HG02678 (cell line): ENCODE data around the gene ROM1.
"Not testable (repeated sequence)": the region's sequence is repeated elsewhere in the genome, so short reads cannot be mapped to it uniquely, and the experiment has no call there.

ENCODE experiments used
- ATAC-seq: cut with Tn5 transposase; IDR thresholded peaks from one replicate; pipeline ENCODE4 v1.9.1; 2021; ENCODE audit warnings: mild to moderate bottlenecking, moderate library complexity; ENCODE audit not compliant: unreplicated experiment

Gene ROM1

DNA sequence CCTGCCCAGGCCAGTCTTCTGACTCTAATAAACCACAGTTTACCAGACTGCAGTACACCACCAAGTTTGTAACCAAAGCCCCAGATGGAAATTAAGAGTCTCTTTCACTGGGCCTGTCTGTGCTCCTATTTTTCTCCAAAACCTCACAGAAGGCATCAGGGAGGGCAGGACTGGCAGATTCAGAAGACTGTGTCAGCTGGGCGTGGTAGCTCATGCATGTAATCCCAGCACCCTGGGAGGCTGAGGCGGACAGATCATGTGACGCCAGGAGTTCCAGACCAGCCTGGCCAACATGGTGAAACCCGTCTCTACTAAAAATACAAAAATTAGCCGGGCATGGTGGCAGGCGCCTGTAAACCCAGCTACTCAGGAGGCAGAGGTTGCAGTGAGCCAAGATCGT is 27.7 kb upstream of the ROM1 start:
- ATAC-seq, result not testable (repeated sequence)

- ATAC-seq, result no peak
Measured at GRCh38 chr11:62588966-62589637, 24.0 kb upstream of the ROM1 start.

DNA sequence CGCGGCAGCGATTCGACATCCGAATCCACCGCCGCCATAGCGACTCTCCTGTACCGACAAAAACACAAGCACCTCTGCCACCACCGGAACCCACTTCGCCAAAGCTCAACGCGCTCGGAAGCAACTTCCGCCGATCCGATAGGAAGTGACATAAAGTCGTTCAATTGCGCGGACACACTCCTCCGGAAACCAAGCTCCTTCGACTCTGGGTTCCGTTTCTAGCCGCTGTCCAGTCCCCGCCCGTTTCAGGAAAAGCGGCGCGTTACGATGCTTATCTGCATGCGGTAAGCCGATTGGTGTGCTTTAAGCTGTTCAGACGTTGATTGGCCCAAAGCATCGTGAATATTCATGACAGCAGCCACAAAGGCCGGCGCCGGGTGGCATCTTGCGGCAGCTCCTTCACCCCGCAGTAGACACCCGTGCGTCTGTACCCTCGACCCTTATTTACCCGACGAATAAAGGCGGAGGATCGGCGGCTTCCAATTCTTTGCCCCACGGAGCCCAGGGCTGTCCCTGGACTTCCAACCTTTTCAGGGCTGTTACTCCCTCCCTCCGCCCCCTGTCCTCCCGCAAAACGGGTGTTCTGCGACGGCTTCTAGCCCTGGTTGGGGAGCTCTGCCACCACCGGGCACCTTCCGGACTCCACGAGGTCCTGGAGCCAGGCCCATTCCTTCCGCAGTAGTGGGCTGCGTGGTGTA is 21.5 kb upstream of the ROM1 start, which contains the start of gene TUT1:
Gene TUT1 (minus strand): TSS at position 76 of the 698 bp plus-strand sequence. CDS start 38 bp downstream, at position 38.
- ATAC-seq, result peak; percentile 85

DNA sequence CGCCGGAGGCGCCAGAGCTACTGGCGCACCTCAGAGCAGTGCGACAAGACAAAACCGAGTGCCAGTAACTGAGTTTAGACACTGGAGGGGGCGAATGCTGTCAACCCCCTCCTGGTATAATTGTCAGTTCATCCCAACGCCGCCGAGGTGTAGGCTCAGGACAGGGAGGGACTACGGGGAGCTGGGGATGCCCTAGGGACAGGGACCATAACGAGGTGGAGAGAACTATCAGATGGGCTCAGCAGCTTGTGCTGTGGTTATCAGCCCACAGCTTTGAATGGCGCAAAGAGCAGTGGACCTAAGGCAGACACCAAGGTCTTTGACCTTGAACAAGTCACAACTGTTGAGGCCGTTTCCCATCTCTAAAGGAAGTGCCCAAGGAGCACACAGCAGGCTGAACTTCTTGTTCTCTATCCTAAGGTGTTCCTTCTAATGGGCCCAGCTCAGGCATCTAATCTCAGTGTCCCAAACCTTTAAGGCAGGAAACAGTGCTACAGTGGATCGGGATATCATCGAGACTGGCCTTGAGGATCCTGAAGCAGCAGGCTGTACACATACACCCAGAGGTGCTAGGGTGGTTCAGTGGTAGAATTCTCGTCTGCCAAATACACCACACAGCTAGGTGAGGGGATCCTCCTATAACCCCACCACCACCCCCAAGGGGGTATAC is 20.8 kb upstream of the ROM1 start:
- no peak for ATAC-seq

GRCh38 chr11:62592989-62593421 is 20.1 kb upstream of the ROM1 start:
- ATAC-seq, result no peak

DNA sequence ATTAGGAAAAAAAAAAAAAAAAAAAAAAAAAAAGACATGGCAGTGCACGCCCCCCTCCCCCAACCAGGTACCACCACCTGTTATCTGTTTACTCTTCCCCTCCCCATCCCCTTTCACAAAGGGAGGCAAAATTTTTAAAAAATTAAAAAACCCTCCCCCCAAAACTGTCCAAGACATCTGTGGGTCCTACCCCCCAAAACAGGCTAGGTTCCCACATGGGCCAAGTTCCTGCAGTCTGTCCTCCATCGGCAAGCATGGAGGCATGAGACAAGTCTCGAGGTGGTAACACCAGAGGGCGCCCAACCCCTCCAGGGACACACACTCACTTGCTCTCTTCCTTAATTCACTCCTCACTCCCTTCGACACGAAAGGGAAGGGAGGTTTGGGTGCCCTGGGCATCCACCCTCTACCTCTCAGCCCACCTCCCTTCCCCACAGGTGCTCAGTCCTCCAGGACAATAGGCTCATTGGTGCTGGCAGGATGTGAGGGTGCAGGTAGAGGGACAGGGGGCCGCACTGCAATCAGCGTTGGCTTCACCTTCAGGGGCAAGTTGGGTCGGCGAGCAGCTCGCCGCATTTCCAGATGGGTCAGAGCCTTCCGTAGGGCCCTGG is 19.5 kb upstream of the ROM1 start:
- ATAC-seq, result no peak

DNA sequence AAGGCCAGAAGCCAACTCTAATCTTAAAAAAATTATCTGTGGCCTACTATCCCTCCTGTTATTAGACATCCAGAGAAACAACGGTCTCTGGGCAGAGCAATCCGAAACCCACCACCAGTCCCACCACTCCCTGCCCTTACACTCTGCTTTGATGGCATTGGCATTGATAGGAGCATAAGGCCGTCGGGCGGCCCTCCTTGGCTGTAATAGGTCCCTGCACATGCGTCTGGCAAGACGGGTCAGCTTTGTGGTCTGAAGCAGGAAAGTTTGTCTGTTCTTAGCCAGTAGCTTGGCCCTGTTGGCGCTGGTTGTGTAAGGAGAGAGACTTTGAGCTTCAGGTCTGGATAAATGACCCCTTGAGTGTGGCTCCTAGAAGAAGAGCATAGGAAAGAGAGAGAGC is 17.9 kb upstream of the ROM1 start:
- ATAC-seq, result no peak

DNA sequence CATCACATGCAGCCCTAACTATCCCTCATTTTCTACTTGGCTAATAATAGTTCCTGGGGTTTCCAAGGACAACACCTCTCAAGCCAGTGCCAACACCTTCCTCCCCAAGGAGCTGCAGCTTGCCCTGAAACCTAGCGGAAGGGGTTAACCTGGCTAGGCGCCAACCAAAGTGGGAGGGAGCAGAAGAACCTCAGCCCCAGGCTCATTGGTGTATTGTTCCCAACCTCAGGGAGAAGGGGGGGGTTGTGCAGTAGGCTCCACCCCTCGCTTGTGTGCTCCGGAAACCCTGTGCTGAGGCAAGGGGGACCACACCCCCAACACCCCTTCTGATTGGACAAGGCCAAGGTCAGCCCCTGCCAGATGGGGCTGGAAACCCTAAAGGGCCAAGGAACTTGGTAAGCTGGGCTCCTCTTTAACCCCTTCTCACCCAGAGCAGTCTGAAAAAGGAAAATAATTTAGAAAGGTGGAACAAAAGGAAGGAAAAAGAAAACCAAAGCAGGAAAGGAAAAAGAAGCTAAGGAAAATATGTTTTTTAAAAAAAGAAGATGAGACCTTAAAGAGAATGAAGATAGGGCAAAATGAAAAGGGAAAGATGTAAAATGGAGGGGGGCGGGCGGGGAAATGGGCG is 13.9 kb upstream of the ROM1 start:
- ATAC-seq, result peak; percentile 36

GRCh38 chr11:62599901-62600300 is 13.2 kb upstream of the ROM1 start:
- no peak for ATAC-seq

- ATAC-seq, result no peak
Measured at GRCh38 chr11:62600367-62601121, 12.5 kb upstream of the ROM1 start.

DNA sequence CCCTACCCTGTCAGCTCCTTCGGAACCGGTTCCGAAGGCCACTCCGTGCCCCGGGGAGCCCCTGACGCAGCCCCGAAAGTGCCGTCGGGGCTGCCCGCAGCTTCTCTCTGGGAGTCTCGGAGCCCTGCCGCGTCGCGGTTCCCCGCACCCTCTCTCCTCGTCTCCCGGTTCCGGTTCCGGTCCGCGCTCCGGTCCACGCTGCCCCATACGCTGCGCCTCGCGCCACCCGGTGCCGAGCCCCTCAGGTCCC is 12.0 kb upstream of the ROM1 start:
- ATAC-seq, result no peak

DNA sequence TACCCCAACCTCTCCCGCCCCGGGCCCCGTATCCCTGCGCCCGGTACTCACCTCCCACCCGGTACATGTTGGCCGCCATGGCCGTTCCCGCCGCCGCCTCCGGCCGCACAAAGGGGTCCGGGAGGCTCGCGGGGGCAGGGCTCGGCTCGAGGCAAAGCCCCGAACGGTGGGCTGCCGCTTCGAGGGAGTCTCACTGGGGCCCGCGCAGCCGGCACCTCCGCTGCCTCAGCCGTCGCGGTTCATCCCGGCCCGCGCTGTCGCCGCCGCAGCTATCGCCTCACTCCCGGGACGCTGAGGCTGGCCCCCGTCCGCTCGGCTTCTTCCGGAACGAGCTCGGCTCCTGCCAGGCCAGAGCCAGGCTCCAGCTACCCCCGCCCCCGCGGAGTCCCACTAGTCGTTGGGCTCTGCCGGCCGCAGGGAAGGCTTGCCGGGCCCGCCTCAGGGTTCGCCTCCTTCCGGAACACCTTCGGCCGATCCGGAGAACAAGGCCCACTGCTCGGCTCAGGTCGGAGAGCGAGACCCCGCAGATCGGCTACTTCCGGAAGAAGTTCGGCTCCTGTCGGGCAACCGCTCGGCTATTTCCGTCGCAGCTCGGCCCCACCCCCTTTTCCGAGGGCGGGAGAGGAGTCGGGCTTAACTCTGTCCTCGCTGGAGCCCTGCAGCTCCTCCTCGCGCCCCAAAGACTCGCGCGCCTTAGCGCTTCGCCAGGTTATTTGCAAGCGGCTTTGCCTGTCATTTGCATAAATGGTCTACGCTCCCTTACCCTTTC is 11.5 kb upstream of the ROM1 start, which contains the start of gene MTA2:
Gene MTA2 (minus strand): TSS at position 494 of the 769 bp plus-strand sequence. CDS start 415 bp downstream, at position 79.
- ATAC-seq, result peak; percentile 75

DNA sequence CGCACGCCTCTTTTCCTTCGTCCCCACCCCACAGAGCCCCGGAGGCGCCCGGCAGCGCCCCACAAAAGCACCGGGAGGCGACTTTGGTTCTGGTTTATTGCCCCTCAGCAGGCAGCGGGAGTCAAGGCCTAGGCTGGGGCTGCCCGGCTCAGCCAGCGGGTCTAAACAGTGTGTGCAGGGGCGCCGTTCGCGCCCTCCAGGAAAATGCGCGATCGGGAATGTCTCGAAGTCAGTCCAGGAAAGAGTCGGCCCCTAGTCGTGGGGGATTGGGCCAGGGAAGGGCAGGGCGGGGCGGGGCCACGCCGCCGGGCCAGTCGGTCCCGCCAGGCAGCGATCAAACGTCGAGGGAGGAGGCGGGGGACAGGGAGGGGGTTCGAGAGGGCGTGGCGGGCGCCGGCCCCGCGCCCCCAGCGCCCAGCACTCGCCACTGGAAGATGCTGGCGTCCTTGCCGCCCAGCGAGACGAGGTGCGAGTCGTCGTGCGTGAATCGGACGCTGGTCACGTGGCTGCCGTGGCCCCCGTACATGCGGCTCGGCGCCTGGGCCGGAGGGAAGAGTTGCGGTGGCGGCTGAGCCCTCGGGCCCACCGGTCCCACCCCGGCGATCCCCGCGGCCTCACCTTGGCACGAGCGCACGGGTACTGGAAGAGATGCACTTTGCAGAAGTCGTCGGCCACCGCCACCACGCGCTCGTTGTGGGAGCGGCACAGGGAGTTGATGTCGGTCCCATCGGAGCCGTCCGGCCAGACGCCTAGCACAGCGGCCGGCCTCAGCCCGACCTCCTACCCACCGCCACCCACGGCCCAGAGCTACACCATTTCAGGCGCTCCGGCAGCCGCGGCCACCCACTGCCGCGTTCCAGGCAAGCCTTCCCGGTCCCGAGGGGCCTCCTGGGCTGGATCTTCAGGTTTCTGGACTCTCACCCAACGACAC is 10.7 kb upstream of the ROM1 start:
- ATAC-seq, result peak; percentile 1

DNA sequence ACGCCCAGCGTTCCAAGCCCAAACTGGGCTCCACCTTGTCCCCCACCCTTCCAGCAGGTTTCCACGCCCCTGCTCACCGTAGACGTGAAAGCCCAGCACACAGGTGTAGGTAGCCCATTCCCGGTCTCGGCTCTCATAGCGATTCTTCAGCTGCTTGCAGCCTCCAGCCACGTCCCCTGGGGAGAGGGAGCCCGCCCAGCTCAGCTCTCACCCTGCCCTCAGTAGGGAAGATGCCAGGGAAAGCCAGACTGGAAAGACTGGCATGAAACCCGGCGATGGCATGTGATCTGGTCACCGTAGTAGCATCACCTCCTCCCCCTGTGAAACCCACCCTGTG is 10.0 kb upstream of the ROM1 start:
- no peak for ATAC-seq

GRCh38 chr11:62603776-62604299 is 9.2 kb upstream of the ROM1 start:
- no peak for ATAC-seq

GRCh38 chr11:62604460-62605120 is 8.5 kb upstream of the ROM1 start:
- no peak for ATAC-seq

DNA sequence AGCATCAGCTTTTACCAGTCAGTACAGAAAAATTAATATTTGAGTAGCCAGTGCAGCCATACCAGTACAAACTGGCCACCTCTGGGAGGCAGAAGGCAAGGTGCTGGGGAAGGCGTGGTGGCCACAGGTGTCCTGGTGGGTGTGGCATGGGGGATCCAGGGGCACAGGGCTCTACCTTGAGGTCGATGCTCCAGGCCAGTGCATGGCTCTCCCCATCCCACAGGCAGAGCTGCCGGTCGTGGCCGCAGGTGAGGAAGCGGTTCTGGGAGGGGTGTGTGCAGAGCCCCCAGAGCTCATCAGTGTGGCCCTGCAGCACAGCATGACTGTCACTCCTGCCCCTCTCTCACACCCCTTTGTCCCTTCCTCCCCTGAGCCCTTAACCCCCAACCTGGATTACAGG is 7.6 kb upstream of the ROM1 start:
- no peak for ATAC-seq

DNA sequence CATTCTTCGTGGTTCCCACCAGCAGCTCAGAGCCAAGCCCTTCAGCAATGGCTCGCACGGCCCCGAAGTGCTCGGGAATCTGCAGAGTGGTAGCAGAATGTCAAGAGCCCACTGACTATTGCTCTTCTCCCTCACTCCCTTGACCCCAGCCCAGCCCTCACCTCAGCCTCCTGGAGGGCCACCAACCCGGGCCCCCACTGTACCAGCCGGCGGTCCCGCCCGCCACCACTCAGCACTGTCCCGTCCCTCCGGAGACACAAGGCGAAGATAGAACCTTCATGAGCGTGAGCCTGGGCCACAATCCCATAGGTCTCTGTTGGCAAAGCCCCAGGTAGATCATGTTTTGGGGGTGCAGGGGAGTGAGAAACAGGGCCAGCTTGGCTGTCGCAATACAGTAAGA is 7.2 kb upstream of the ROM1 start:
- no peak for ATAC-seq
